WTC11 (cell line): ENCODE results near the gene RPL38. TPM values are rescaled to one million over a fixed set of nuclear protein-coding genes. Genes with fewer than 3 reads are reported as not detected.

Experiments used
- CDX4 ChIP-seq: fragments of 250-450 bp; sonication (Bioruptor Pico); IDR thresholded peaks from 2 replicates; pipeline ENCODE4 v1.9.0; 2021; ENCODE audit warnings: moderate library complexity, mild to moderate bottlenecking, inconsistent platforms, borderline replicate concordance
- CREB1 ChIP-seq: sonication (generic); formaldehyde crosslinking; IDR thresholded peaks from 2 replicates; pipeline ENCODE4 v1.8.0; 2023; ENCODE audit warnings: mild to moderate bottlenecking, missing genetic modification reagents
- CTCF ChIP-seq: fragments of 200-600 bp; IDR thresholded peaks from 2 replicates; pipeline ENCODE4 v1.8.0; 2022; ENCODE audit warnings: antibody characterized with exemption
- E2F5 ChIP-seq: sonication (generic); formaldehyde crosslinking; IDR thresholded peaks from 2 replicates; pipeline ENCODE4 v1.8.1; 2022; ENCODE audit warnings: mild to moderate bottlenecking, moderate library complexity, missing genetic modification reagents
- HMGXB4 ChIP-seq: sonication (generic); formaldehyde crosslinking; IDR thresholded peaks from 2 replicates; pipeline ENCODE4 v1.8.1; 2023; ENCODE audit warnings: mild to moderate bottlenecking, moderate library complexity, missing genetic modification reagents
- MYBL2 ChIP-seq: sonication (generic); formaldehyde crosslinking; IDR thresholded peaks from 2 replicates; pipeline ENCODE4 v1.8.1; 2023; ENCODE audit warnings: mild to moderate bottlenecking, moderate library complexity, missing genetic modification reagents
- NR2C2 ChIP-seq: sonication (generic); formaldehyde crosslinking; IDR thresholded peaks from 2 replicates; pipeline ENCODE4 v1.8.0; 2022; ENCODE audit warnings: mild to moderate bottlenecking, missing genetic modification reagents
- PRRX2 ChIP-seq: fragments of 250-450 bp; sonication (Bioruptor Pico); IDR thresholded peaks from 2 replicates; pipeline ENCODE4 v1.8.0; 2021; ENCODE audit warnings: mild to moderate bottlenecking
- TEAD1 ChIP-seq: sonication (generic); formaldehyde crosslinking; IDR thresholded peaks from 2 replicates; pipeline ENCODE4 v1.8.0; 2022; ENCODE audit warnings: mild to moderate bottlenecking, missing genetic modification reagents
- ZBTB21 ChIP-seq: sonication (generic); formaldehyde crosslinking; IDR thresholded peaks from 2 replicates; pipeline ENCODE4 v1.8.1; 2023; ENCODE audit warnings: mild to moderate bottlenecking, missing genetic modification reagents, borderline replicate concordance
- ZBTB43 ChIP-seq: sonication (generic); formaldehyde crosslinking; IDR thresholded peaks from 2 replicates; pipeline ENCODE4 v1.8.1; 2023; ENCODE audit warnings: mild to moderate bottlenecking, missing genetic modification reagents
- ZMAT4 ChIP-seq: fragments of 250-450 bp; sonication (Bioruptor Pico); IDR thresholded peaks from 2 replicates; pipeline ENCODE4 v1.9.0; 2021; ENCODE audit warnings: mild to moderate bottlenecking
- ZNF281 ChIP-seq: sonication (generic); formaldehyde crosslinking; IDR thresholded peaks from 2 replicates; pipeline ENCODE4 v1.8.0; 2023; ENCODE audit warnings: mild to moderate bottlenecking, missing genetic modification reagents
- ZNF423 ChIP-seq: fragments of 250-450 bp; sonication (Bioruptor Pico); IDR thresholded peaks from 2 replicates; pipeline ENCODE4 v2.1.2; 2022; ENCODE audit warnings: mild to moderate bottlenecking, moderate library complexity
- total RNA-seq: library from RNA; stranded (reverse); gene quantifications from 3 replicates; pipeline ENCODE4 v1.2.3, GENCODE V29; 2021
- TF ChIP-seq, protein P1 (sequence below): sonication (generic); formaldehyde crosslinking; IDR thresholded peaks from 2 replicates; pipeline ENCODE4 v1.8.0; 2022; ENCODE audit warnings: mild to moderate bottlenecking, missing genetic modification reagents
- TF ChIP-seq, protein P2 (sequence below): sonication (generic); formaldehyde crosslinking; conservative IDR thresholded peaks from 2 replicates; pipeline ENCODE4 v1.8.1; 2023; ENCODE audit warnings: mild to moderate bottlenecking, low read depth, missing genetic modification reagents, moderate library complexity
- TF ChIP-seq, protein P3 (sequence below): fragments of 250-450 bp; sonication (Bioruptor Pico); IDR thresholded peaks from 2 replicates; pipeline ENCODE4 v1.9.0; 2021; ENCODE audit warnings: mild to moderate bottlenecking
- TF ChIP-seq, protein P4 (sequence below): sonication (generic); formaldehyde crosslinking; IDR thresholded peaks from 2 replicates; pipeline ENCODE4 v1.8.1; 2023; ENCODE audit warnings: mild to moderate bottlenecking, missing genetic modification reagents

Gene RPL38
- total RNA-seq, 1 experiment from 2014 or later: 1,170 TPM

- peak; percentile 90 for TF ChIP-seq CTCF
- no peak for TF ChIP-seq TEAD1 (CRISPR knock-in tag)
- TF ChIP-seq, protein P1, sequence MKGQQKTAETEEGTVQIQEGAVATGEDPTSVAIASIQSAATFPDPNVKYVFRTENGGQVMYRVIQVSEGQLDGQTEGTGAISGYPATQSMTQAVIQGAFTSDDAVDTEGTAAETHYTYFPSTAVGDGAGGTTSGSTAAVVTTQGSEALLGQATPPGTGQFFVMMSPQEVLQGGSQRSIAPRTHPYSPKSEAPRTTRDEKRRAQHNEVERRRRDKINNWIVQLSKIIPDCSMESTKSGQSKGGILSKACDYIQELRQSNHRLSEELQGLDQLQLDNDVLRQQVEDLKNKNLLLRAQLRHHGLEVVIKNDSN (CRISPR knock-in tag): no peak
- no peak for TF ChIP-seq MYBL2 (CRISPR knock-in tag)
- TF ChIP-seq HMGXB4 (CRISPR knock-in tag): no peak
- no peak for TF ChIP-seq ZBTB21
- peak; percentile 88 for TF ChIP-seq PRRX2 (CRISPR knock-in tag)
- TF ChIP-seq, protein P2, sequence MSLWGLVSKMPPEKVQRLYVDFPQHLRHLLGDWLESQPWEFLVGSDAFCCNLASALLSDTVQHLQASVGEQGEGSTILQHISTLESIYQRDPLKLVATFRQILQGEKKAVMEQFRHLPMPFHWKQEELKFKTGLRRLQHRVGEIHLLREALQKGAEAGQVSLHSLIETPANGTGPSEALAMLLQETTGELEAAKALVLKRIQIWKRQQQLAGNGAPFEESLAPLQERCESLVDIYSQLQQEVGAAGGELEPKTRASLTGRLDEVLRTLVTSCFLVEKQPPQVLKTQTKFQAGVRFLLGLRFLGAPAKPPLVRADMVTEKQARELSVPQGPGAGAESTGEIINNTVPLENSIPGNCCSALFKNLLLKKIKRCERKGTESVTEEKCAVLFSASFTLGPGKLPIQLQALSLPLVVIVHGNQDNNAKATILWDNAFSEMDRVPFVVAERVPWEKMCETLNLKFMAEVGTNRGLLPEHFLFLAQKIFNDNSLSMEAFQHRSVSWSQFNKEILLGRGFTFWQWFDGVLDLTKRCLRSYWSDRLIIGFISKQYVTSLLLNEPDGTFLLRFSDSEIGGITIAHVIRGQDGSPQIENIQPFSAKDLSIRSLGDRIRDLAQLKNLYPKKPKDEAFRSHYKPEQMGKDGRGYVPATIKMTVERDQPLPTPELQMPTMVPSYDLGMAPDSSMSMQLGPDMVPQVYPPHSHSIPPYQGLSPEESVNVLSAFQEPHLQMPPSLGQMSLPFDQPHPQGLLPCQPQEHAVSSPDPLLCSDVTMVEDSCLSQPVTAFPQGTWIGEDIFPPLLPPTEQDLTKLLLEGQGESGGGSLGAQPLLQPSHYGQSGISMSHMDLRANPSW (CRISPR knock-in tag): no peak
- TF ChIP-seq E2F5 (CRISPR knock-in tag): no peak
- TF ChIP-seq CREB1 (CRISPR knock-in tag): no peak
- TF ChIP-seq NR2C2: no peak
- TF ChIP-seq, protein P3, sequence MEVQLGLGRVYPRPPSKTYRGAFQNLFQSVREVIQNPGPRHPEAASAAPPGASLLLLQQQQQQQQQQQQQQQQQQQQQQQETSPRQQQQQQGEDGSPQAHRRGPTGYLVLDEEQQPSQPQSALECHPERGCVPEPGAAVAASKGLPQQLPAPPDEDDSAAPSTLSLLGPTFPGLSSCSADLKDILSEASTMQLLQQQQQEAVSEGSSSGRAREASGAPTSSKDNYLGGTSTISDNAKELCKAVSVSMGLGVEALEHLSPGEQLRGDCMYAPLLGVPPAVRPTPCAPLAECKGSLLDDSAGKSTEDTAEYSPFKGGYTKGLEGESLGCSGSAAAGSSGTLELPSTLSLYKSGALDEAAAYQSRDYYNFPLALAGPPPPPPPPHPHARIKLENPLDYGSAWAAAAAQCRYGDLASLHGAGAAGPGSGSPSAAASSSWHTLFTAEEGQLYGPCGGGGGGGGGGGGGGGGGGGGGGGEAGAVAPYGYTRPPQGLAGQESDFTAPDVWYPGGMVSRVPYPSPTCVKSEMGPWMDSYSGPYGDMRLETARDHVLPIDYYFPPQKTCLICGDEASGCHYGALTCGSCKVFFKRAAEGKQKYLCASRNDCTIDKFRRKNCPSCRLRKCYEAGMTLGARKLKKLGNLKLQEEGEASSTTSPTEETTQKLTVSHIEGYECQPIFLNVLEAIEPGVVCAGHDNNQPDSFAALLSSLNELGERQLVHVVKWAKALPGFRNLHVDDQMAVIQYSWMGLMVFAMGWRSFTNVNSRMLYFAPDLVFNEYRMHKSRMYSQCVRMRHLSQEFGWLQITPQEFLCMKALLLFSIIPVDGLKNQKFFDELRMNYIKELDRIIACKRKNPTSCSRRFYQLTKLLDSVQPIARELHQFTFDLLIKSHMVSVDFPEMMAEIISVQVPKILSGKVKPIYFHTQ (CRISPR knock-in tag): peak; percentile 88
- no peak for TF ChIP-seq CDX4
- TF ChIP-seq ZNF281: 0 out of 2 replicates have a peak, but pooled peaks have one; percentile 51
- TF ChIP-seq ZBTB43: no peak
- no peak for TF ChIP-seq ZMAT4
- no peak for TF ChIP-seq ZNF423 (CRISPR knock-in tag)
- TF ChIP-seq, protein P4, sequence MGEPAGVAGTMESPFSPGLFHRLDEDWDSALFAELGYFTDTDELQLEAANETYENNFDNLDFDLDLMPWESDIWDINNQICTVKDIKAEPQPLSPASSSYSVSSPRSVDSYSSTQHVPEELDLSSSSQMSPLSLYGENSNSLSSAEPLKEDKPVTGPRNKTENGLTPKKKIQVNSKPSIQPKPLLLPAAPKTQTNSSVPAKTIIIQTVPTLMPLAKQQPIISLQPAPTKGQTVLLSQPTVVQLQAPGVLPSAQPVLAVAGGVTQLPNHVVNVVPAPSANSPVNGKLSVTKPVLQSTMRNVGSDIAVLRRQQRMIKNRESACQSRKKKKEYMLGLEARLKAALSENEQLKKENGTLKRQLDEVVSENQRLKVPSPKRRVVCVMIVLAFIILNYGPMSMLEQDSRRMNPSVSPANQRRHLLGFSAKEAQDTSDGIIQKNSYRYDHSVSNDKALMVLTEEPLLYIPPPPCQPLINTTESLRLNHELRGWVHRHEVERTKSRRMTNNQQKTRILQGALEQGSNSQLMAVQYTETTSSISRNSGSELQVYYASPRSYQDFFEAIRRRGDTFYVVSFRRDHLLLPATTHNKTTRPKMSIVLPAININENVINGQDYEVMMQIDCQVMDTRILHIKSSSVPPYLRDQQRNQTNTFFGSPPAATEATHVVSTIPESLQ: no peak
Observed at GRCh38 chr17:74210191-74211140, 7.0 kb downstream of the RPL38 start (continued).
